Esophagus muscularis mucosa (tissue), 4 donors: ENCODE results near the gene KDM1A. TPM values are rescaled to one million over a fixed set of nuclear protein-coding genes. Genes with fewer than 3 reads are reported as not detected.

ENCODE experiments used
- DNase-seq: peaks from one replicate; pipeline ENCODE4 v3.0.0-alpha.2; 2017; ENCODE audit errors: extremely low spot score
- H3K27ac ChIP-seq, 4 donors: fragments of 200-600 bp; sonication (generic); replicated peaks in 1 of 4; 1 replicate in 3 of 4; 2 replicates in 1 of 4; pipeline ENCODE4 v1.5.1; 2016 to 2019; ENCODE audit warnings: mild to moderate bottlenecking in 1 of 4
- H3K27me3 ChIP-seq, 4 donors: fragments of 200-600 bp; sonication (generic); one replicate each; pipeline versions ENCODE4 v1.5.1 to v1.6.0; 2016 to 2019
- H3K36me3 ChIP-seq, 4 donors: fragments of 200-600 bp; sonication (generic); one replicate each; pipeline ENCODE4 v1.5.1; 2016 to 2019
- H3K4me1 ChIP-seq, 4 donors: fragments of 200-600 bp; sonication (generic); one replicate each; pipeline ENCODE4 v1.5.1; 2016 to 2019
- H3K4me3 ChIP-seq, 4 donors: fragments of 200-600 bp; sonication (generic); 1 replicate in 2 of 4; 2 replicates in 2 of 4; pipeline ENCODE4 v1.5.1; 2016 to 2019; ENCODE audit warnings: mild to moderate bottlenecking in 4 of 4, moderate library complexity in 1 of 4
- H3K9me3 ChIP-seq, 4 donors: fragments of 200-600 bp; sonication (generic); 1 replicate in 3 of 4; 2 replicates in 1 of 4; pipeline ENCODE4 v1.5.1; 2016 to 2019
- CTCF ChIP-seq, 3 experiments: fragments of 200-600 bp in 2 of 3; fragments of 450-650 bp in 1 of 3; sonication (generic) in 2 of 3; IDR thresholded peaks; one replicate each; pipeline ENCODE4 v1.5.1; 2017 to 2019; ENCODE audit warnings: antibody characterized with exemption in 3 of 3, mild to moderate bottlenecking in 2 of 3, moderate library complexity in 1 of 3
- EP300 ChIP-seq: sonication (generic); formaldehyde crosslinking; IDR thresholded peaks from one replicate; pipeline ENCODE4 v1.6.1; 2017; ENCODE audit warnings: antibody characterized with exemption
- POLR2A ChIP-seq: fragments of 450-650 bp; IDR thresholded peaks from one replicate; pipeline ENCODE4 v1.6.1; 2017; ENCODE audit warnings: antibody characterized with exemption, moderate library complexity, mild to moderate bottlenecking, low read depth
- POLR2AphosphoS5 ChIP-seq, 2 donors: sonication (generic); formaldehyde crosslinking; IDR thresholded peaks; one replicate each; pipeline ENCODE4 v1.6.1; 2017; ENCODE audit warnings: antibody characterized with exemption in 2 of 2
- WGBS: methylation state at CpG from one replicate; pipeline ENCODE4 v1.1.5; 2018; 5-methylcytosine and 5-hydroxymethylcytosine counted together
- intact Hi-C: fragments of 100-400 bp; cut with DNase I; formaldehyde crosslinking; loops from one replicate; pipeline ENCODE4 v1.15.1; 2023
- total RNA-seq, 4 donors: library from RNA; depleted of rRNA; stranded (reverse); fragments of >200 nt; gene quantifications; one replicate each; pipeline versions ENCODE4 v1.1.0 to v1.2.1, GENCODE V29; 2016

Gene KDM1A
- total RNA-seq, 4 donors from 2014 or later, result 39.0 to 70.2 (median 51.1) TPM

GRCh38 chr1:23037081-23037740 is 17.9 kb downstream of the KDM1A start:
- H3K4me3 ChIP-seq, result no peak overlapping the region
- H3K36me3 ChIP-seq, result peaks cover 0 to 5% (median 0%) of the 10 kb centered on the region in 4 donors
- H3K9me3 ChIP-seq, result no peaks in the 10 kb centered on the region
- no peaks in the 10 kb centered on the region for H3K27me3 ChIP-seq
- no peak overlapping the region for H3K27ac ChIP-seq
- no peak for TF ChIP-seq CTCF (IDR thresholded peaks at IDR 0.05)
- TF ChIP-seq POLR2AphosphoS5 (IDR thresholded peaks at IDR 0.05), result no peak
- no peak for TF ChIP-seq EP300
- peaks cover 0 to 21% (median 10%) of the 10 kb centered on the region in 4 donors for H3K4me1 ChIP-seq
- WGBS, result 97% methylated on average over 4 of the region's 4 CpGs
- intact Hi-C loops, result no loop called here
- DNase-seq, result no peak

- TF ChIP-seq CTCF (IDR thresholded peaks at IDR 0.05) (no peak), POLR2AphosphoS5 (IDR thresholded peaks at IDR 0.05) (no peak)
- no peak overlapping the region for H3K27ac ChIP-seq
- DNase-seq, result no peak
- H3K27me3 ChIP-seq, result no peaks in the 10 kb centered on the region
- peaks cover 0 to 18% (median 8%) of the 10 kb centered on the region in 4 donors for H3K4me1 ChIP-seq
- H3K36me3 ChIP-seq, result no peaks in the 10 kb centered on the region
- intact Hi-C loops, result no loop called here
- H3K9me3 ChIP-seq, result no peaks in the 10 kb centered on the region
- H3K4me3 ChIP-seq, result no peak overlapping the region
- WGBS, result 70% methylated on average over 7 of the region's 7 CpGs
These were observed 20.1 kb downstream of the KDM1A start for GRCh38 chr1:23039308-23039826.

- H3K36me3 ChIP-seq, result no peaks in the 10 kb centered on the region
- TF ChIP-seq POLR2AphosphoS5 (IDR thresholded peaks at IDR 0.05), result no peak
- TF ChIP-seq POLR2A, result no peak
- no peak for TF ChIP-seq CTCF (IDR thresholded peaks at IDR 0.05)
- TF ChIP-seq EP300, result no peak
- intact Hi-C loops, result no loop called here
- no peak for DNase-seq
- H3K27me3 ChIP-seq, result no peaks in the 10 kb centered on the region
- H3K4me3 ChIP-seq, result no peak overlapping the region
- H3K9me3 ChIP-seq, result no peaks in the 10 kb centered on the region
- 98% methylated on average over 5 of the region's 5 CpGs for WGBS
- H3K4me1 ChIP-seq, result peaks cover 0 to 14% (median 8%) of the 10 kb centered on the region in 4 donors
- no peak overlapping the region for H3K27ac ChIP-seq
These were observed 21.2 kb downstream of the KDM1A start for GRCh38 chr1:23040509-23040908.

GRCh38 chr1:23044035-23044434 is 24.8 kb downstream of the KDM1A start:
- intact Hi-C loops, result no loop called here
- DNase-seq, result no peak
- Histone ChIP-seq H3K27ac (no peak overlapping the region), H3K9me3 (no peaks in the 10 kb centered on the region), H3K36me3 (no peaks in the 10 kb centered on the region), H3K4me3 (no peak overlapping the region), H3K27me3 (no peaks in the 10 kb centered on the region), H3K4me1 (peaks cover 0 to 5% (median 2%) of the 10 kb centered on the region in 4 donors)
- TF ChIP-seq POLR2A (no peak), EP300 (no peak), POLR2AphosphoS5 (IDR thresholded peaks at IDR 0.05) (no peak), CTCF (IDR thresholded peaks at IDR 0.05) (no peak)
- WGBS, result 72% methylated on average over 3 of the region's 3 CpGs

- DNase-seq, result no peak
- Histone ChIP-seq H3K27ac (no peak overlapping the region), H3K4me1 (peaks cover 0 to 7% (median 3%) of the 10 kb centered on the region in 4 donors), H3K27me3 (no peaks in the 10 kb centered on the region), H3K36me3 (peaks cover 6 to 42% (median 20%) of the 10 kb centered on the region in 4 donors), H3K9me3 (no peaks in the 10 kb centered on the region), H3K4me3 (no peak overlapping the region)
- 82% methylated on average over 7 of the region's 7 CpGs for WGBS
- TF ChIP-seq POLR2A, result no peak
- no peak for TF ChIP-seq EP300
- no peak for TF ChIP-seq CTCF (IDR thresholded peaks at IDR 0.05)
- TF ChIP-seq POLR2AphosphoS5 (IDR thresholded peaks at IDR 0.05), result no peak
- intact Hi-C loops, result no loop called here
These were observed 30.9 kb downstream of the KDM1A start for GRCh38 chr1:23050201-23050600.
